H1 (cell line): Measurements from ENCODE around the gene HFM1. TPM values are rescaled to one million over a fixed set of nuclear protein-coding genes. Genes with fewer than 3 reads are reported as not detected.

Experiments used
- CTCF ChIA-PET: fragments of 300-600 bp; sonication (Branson Sonifier 250); formaldehyde crosslinking; loops from one replicate; lab custom pipeline; 2021; ENCODE audit not compliant: partially characterized antibody; lab: Charles Lee
- POLR2A ChIA-PET: fragments of 300-600 bp; sonication (Branson Sonifier 250); formaldehyde crosslinking; loops from one replicate; lab custom pipeline; 2021; ENCODE audit warnings: inconsistent platforms; ENCODE audit not compliant: partially characterized antibody; lab: Charles Lee
- DNase-seq, 2 experiments: peaks; one replicate each; pipeline versions ENCODE4 v3.0.0 to v3.0.0-alpha.2; 2010 to 2022; ENCODE audit warnings: low spot score in 2 of 2, low read depth in 1 of 2, mixed read lengths in 1 of 2
- FAIRE-seq: peaks from 2 replicates; lab custom pipeline; 2011; peaks lifted over from hg19 to GRCh38; lab: Jason Lieb, UNC
- H2AFZ ChIP-seq: 2 replicates; pipeline ENCODE4 v1.8.1; 2012; ENCODE audit warnings: low read length, inconsistent platforms
- H2AK5ac ChIP-seq: 2 replicates; pipeline ENCODE4 v1.6.1; 2013; ENCODE audit warnings: low read depth, low read length
- H2BK120ac ChIP-seq: replicated peaks from 2 replicates; pipeline ENCODE3; 2013; ENCODE audit warnings: low read depth, low read length, inconsistent platforms
- H2BK12ac ChIP-seq: 2 replicates; pipeline ENCODE4 v1.6.1; 2013; ENCODE audit warnings: low read depth, low read length
- H2BK15ac ChIP-seq: 2 replicates; pipeline ENCODE4 v1.6.1; 2013; ENCODE audit warnings: low read length
- H2BK20ac ChIP-seq: 2 replicates; pipeline ENCODE4 v1.6.1; 2013; ENCODE audit warnings: low read length
- H2BK5ac ChIP-seq: 2 replicates; pipeline ENCODE4 v1.6.1; 2013; ENCODE audit warnings: low read depth, low read length
- H3K14ac ChIP-seq: 2 replicates; pipeline ENCODE4 v1.6.1; 2013; ENCODE audit warnings: inconsistent platforms; ENCODE audit not compliant: insufficient read length
- H3K18ac ChIP-seq: 2 replicates; pipeline ENCODE4 v1.6.1; 2013; ENCODE audit warnings: low read length; ENCODE audit errors: extremely low read depth
- H3K23ac ChIP-seq: 2 replicates; pipeline ENCODE4 v1.6.1; 2013; ENCODE audit warnings: inconsistent platforms; ENCODE audit not compliant: insufficient read length
- H3K23me2 ChIP-seq: 2 replicates; pipeline ENCODE4 v1.6.1; 2013; ENCODE audit warnings: low read depth, low read length
- H3K27ac ChIP-seq: 2 replicates; pipeline ENCODE4 v1.6.1; 2011; ENCODE audit warnings: low read depth, low read length, inconsistent platforms
- H3K27me3 ChIP-seq, 4 experiments: replicated peaks in 1 of 4; 1 replicate in 1 of 4; 2 replicates in 3 of 4; pipeline versions ENCODE4 v1.6.1 to v1.8.1; 2011 to 2013; ENCODE audit warnings: low read length in 3 of 4, mild to moderate bottlenecking in 3 of 4, inconsistent platforms in 2 of 4, mixed read lengths in 2 of 4, moderate library complexity in 1 of 4; ENCODE audit not compliant: control insufficient read depth in 3 of 4, insufficient read depth in 3 of 4; ENCODE audit errors: extremely low read depth in 1 of 4
- H3K36me3 ChIP-seq, 4 experiments: 2 replicates each; pipeline versions ENCODE4 v1.6.1 to v1.8.1; 2011 to 2013; ENCODE audit warnings: mild to moderate bottlenecking in 4 of 4, low read length in 3 of 4, moderate library complexity in 2 of 4, control low read depth in 1 of 4, inconsistent platforms in 1 of 4; ENCODE audit not compliant: insufficient read depth in 4 of 4, control insufficient read depth in 2 of 4
- H3K4ac ChIP-seq: replicated peaks from 2 replicates; pipeline ENCODE3; 2013; ENCODE audit warnings: low read length, low read depth, mixed read lengths, inconsistent platforms; ENCODE audit not compliant: insufficient read length
- H3K4me1 ChIP-seq, 4 experiments: replicated peaks in 1 of 4; 1 replicate in 1 of 4; 2 replicates in 3 of 4; pipeline versions ENCODE4 v1.6.1 to v1.8.1; 2011 to 2013; ENCODE audit warnings: low read length in 3 of 4, inconsistent platforms in 2 of 4, mixed read lengths in 1 of 4; ENCODE audit not compliant: insufficient read depth in 4 of 4, control insufficient read depth in 3 of 4
- H3K4me2 ChIP-seq, 2 experiments: 2 replicates each; pipeline versions ENCODE4 v1.6.1 to v1.8.1; 2011 to 2013; ENCODE audit warnings: low read depth in 2 of 2, low read length in 2 of 2, control low read depth in 1 of 2, inconsistent platforms in 1 of 2, mild to moderate bottlenecking in 1 of 2; ENCODE audit not compliant: insufficient read depth in 1 of 2
- H3K4me3 ChIP-seq, 4 experiments: fragments of 200-600, 300-600 bp in 1 of 4; sonication (generic), shearing (Covaris generic), sonication (Bioruptor Twin) in 1 of 4; 2 replicates each; pipeline versions ENCODE4 v1.5.1 to v1.8.1; 2011 to 2016; ENCODE audit warnings: low read length in 4 of 4, low read depth in 3 of 4, control low read depth in 2 of 4, inconsistent platforms in 2 of 4, mild to moderate bottlenecking in 2 of 4, mixed read lengths in 1 of 4, moderate library complexity in 1 of 4; ENCODE audit not compliant: insufficient read depth in 2 of 4; ENCODE audit errors: extremely low read depth in 1 of 4
- H3K56ac ChIP-seq: replicated peaks from 2 replicates; pipeline ENCODE3; 2013; ENCODE audit warnings: low read depth, mild to moderate bottlenecking, mixed read lengths, low read length, inconsistent platforms; ENCODE audit not compliant: insufficient read length
- H3K79me1 ChIP-seq: 2 replicates; pipeline ENCODE4 v1.6.1; 2013; ENCODE audit warnings: low read depth, low read length, control low read depth
- H3K79me2 ChIP-seq, 2 experiments: 2 replicates each; pipeline versions ENCODE4 v1.6.1 to v1.8.1; 2012 to 2013; ENCODE audit warnings: low read length in 2 of 2, mild to moderate bottlenecking in 2 of 2, inconsistent platforms in 1 of 2; ENCODE audit not compliant: insufficient read depth in 2 of 2, control insufficient read depth in 1 of 2
- H3K9ac ChIP-seq, 4 experiments: replicated peaks in 1 of 4; 1 replicate in 1 of 4; 2 replicates in 3 of 4; pipeline versions ENCODE4 v1.6.1 to v1.8.1; 2011 to 2013; ENCODE audit warnings: low read depth in 3 of 4, low read length in 3 of 4, control low read depth in 2 of 4, mild to moderate bottlenecking in 2 of 4, moderate library complexity in 2 of 4, inconsistent platforms in 1 of 4; ENCODE audit errors: extremely low read depth in 1 of 4
- H3K9me3 ChIP-seq, 2 experiments: 2 replicates each; pipeline versions ENCODE4 v1.6.1 to v1.8.1; 2012 to 2013; ENCODE audit warnings: mild to moderate bottlenecking in 2 of 2, moderate library complexity in 2 of 2, control low read depth in 1 of 2, inconsistent platforms in 1 of 2, low read depth in 1 of 2, low read length in 1 of 2, mixed read lengths in 1 of 2; ENCODE audit not compliant: insufficient read depth in 2 of 2
- H4K20me1 ChIP-seq, 2 experiments: replicated peaks in 1 of 2; 2 replicates each; pipeline versions ENCODE3 to v1.8.1; 2011 to 2013; ENCODE audit warnings: inconsistent platforms in 2 of 2, low read length in 2 of 2, mild to moderate bottlenecking in 1 of 2; ENCODE audit not compliant: insufficient read depth in 2 of 2, control insufficient read depth in 1 of 2
- H4K5ac ChIP-seq: 2 replicates; pipeline ENCODE4 v1.6.1; 2013; ENCODE audit warnings: low read length, low read depth, mixed read lengths, inconsistent platforms; ENCODE audit not compliant: insufficient read length
- H4K8ac ChIP-seq: 2 replicates; pipeline ENCODE4 v1.8.0; 2013; ENCODE audit warnings: mild to moderate bottlenecking, moderate library complexity, low read length, inconsistent platforms; ENCODE audit not compliant: insufficient read depth; ENCODE audit errors: extremely low read depth
- H4K91ac ChIP-seq: replicated peaks from 2 replicates; pipeline ENCODE3; 2013; ENCODE audit warnings: low read length, mixed read lengths, inconsistent platforms; ENCODE audit not compliant: insufficient read length
- CEBPB ChIP-seq: IDR thresholded peaks from 2 replicates; pipeline ENCODE4 v1.6.1; 2012; ENCODE audit warnings: low read depth, low read length
- GTF2F1 ChIP-seq: IDR thresholded peaks from 2 replicates; pipeline ENCODE4 v1.6.1; 2012; ENCODE audit warnings: low read depth, low read length, improper control_type of control experiment, borderline replicate concordance
- JUND ChIP-seq: IDR thresholded peaks from 2 replicates; pipeline ENCODE4 v1.6.1; 2011; ENCODE audit warnings: mild to moderate bottlenecking, improper control_type of control experiment, low read length
- NANOG ChIP-seq: IDR thresholded peaks from 2 replicates; pipeline ENCODE4 v1.6.1; 2011; ENCODE audit warnings: low read length, low read depth, mild to moderate bottlenecking, inconsistent platforms; ENCODE audit not compliant: insufficient read depth, poor library complexity, severe bottlenecking
- WGBS, 2 experiments: shearing (Covaris generic) in 1 of 2; methylation state at CpG; one replicate each; pipeline versions ENCODE4 v1.1.6 to v1.1.7; 2013 to 2015; ENCODE audit warnings: low lambda C conversion rate in 2 of 2, mixed read lengths in 2 of 2, inconsistent platforms in 1 of 2, low coverage in 1 of 2, missing lambda C conversion rate in 1 of 2; ENCODE audit not compliant: insufficient replicate concordance in 2 of 2, insufficient coverage in 1 of 2, insufficient read length in 1 of 2; ENCODE audit errors: extremely low coverage in 1 of 2, missing lambda C conversion rate in 1 of 2; 5-methylcytosine and 5-hydroxymethylcytosine counted together
- polyA plus RNA-seq, 7 experiments: library from polyadenylated mRNA; depleted of rRNA in 3 of 7; stranded (reverse) in 5 of 7; unstranded in 2 of 7; fragments of >200 nt in 5 of 7; fragments of 200-250 nt in 2 of 7; gene quantifications; 1 replicate in 5 of 7; 2 replicates in 1 of 7; 4 replicates in 1 of 7; pipeline versions ENCODE4 v1.2.1 to v1.2.3, GENCODE V29; 2011 to 2013; ENCODE audit warnings: missing spikeins in 2 of 7, mixed read lengths in 2 of 7
- total RNA-seq: library from RNA; stranded (reverse); fragmentation: NEBNext Ultra II Directional; extraction: Animal tissue kit (Norgen Biotek cat#: 25700); gene quantifications from 2 replicates; pipeline ENCODE4 v1.2.1, GENCODE V29; 2021
- TF ChIP-seq, protein P1 (sequence below): IDR thresholded peaks from 2 replicates; pipeline ENCODE4 v1.6.1; 2012; ENCODE audit warnings: inconsistent platforms

The HFM1 gene
- total and polyA plus RNA-seq, 2 of the 8 experiments (the other 6 are each of a cell fraction or from before 2014, with no cell fraction given): 0.23 to 1.2 TPM

GRCh38 chr1:91397605-91398004, 7.0 kb downstream of the HFM1 start:
- Histone ChIP-seq H3K27me3 (no peaks in the 10 kb centered on the region), H3K9me3 (no peaks in the 10 kb centered on the region), H3K79me1 (no peaks in the 10 kb centered on the region), H2AK5ac (no peak overlapping the region), H2BK20ac (no peak overlapping the region), H3K36me3 (no peaks in the 10 kb centered on the region), H3K4me1 (no peaks in the 10 kb centered on the region), H4K20me1 (no peaks in the 10 kb centered on the region), H3K9ac (no peak overlapping the region), H4K5ac (no peak overlapping the region), H4K8ac (no peak overlapping the region), H2BK5ac (no peak overlapping the region), H2BK120ac (no peak overlapping the region), H3K23me2 (no peaks in the 10 kb centered on the region), H3K14ac (no peak overlapping the region), H3K23ac (no peak overlapping the region), H3K4me2 (no peak overlapping the region), H2BK15ac (no peak overlapping the region), H3K56ac (no peak overlapping the region), H2BK12ac (no peak overlapping the region), H4K91ac (no peak overlapping the region), H3K79me2 (no peaks in the 10 kb centered on the region), H3K4ac (no peak overlapping the region), H3K4me3 (no peak overlapping the region), H3K27ac (no peak overlapping the region), H3K18ac (no peak overlapping the region), H2AFZ (no peak overlapping the region)
- ChIA-PET POLR2A (interaction anchor here (1.1 kb wide), 1 partner anchor 104 kb away, joined by 3 read pairs; no protein-coding TSS in a partner anchor), CTCF (interaction anchor here (0.9 kb wide), 1 partner anchor 669 kb away, joined by 3 read pairs; no protein-coding TSS in a partner anchor)
- whole genome bisulfite sequencing, 2 experiments: 90% methylated on average over 4 of the region's 4 CpGs; no CpG with 5 or more reads in 1 of the 2 experiments
- no peak for DNase-seq
- FAIRE-seq: no peak
- TF ChIP-seq CEBPB: no peak
- TF ChIP-seq NANOG: no peak
- no peak for TF ChIP-seq JUND
- TF ChIP-seq, protein P1, sequence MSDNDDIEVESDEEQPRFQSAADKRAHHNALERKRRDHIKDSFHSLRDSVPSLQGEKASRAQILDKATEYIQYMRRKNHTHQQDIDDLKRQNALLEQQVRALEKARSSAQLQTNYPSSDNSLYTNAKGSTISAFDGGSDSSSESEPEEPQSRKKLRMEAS: no peak
- no peak for TF ChIP-seq GTF2F1
